T-helper 22 cell (primary cell): ENCODE results near the gene CYLD.

Experiments used
- DNase-seq: peaks from one replicate; pipeline ENCODE4 v3.0.0-alpha.2; 2020; ENCODE audit warnings: low read depth

The CYLD gene

DNA sequence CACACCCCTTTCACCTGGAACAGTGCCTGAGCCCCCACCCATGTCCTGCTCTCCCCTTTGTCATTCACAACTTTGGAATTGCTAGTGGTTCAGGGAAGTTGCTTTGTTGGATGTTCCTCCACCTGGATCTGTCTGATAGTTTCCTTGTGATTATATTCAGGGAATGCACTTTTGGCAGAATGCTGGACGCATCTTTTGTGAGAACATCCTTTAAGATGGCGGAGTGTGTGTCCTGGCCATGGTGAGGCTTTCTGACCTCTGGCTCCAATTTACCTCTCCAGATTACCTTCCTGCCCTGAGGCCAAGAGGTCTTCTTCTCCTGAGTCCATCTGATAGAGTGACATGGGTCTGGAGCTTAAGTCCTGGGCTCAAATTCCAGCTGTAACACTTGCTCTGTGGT is 104.6 kb downstream of the CYLD start:
- no peak for DNase-seq

DNA sequence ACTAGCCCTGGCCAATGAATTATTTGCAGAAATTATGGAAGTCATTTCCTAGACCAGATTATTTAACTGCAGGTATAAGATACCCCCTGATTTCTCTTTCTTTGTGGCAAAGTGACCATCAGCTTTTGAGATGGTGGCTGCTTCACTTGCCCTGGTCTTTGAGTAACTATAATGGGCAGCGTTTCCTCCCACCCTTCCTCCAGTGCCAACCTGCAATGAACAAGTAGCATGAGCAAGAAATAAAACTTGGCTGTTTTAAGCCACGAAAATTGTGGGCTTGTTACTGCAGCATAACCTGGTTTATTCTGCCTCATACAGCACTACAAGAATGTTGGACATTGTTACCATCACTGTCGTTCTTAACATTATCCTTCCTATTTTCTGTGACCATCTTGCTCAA is 105.3 kb downstream of the CYLD start:
- no peak for DNase-seq

DNA sequence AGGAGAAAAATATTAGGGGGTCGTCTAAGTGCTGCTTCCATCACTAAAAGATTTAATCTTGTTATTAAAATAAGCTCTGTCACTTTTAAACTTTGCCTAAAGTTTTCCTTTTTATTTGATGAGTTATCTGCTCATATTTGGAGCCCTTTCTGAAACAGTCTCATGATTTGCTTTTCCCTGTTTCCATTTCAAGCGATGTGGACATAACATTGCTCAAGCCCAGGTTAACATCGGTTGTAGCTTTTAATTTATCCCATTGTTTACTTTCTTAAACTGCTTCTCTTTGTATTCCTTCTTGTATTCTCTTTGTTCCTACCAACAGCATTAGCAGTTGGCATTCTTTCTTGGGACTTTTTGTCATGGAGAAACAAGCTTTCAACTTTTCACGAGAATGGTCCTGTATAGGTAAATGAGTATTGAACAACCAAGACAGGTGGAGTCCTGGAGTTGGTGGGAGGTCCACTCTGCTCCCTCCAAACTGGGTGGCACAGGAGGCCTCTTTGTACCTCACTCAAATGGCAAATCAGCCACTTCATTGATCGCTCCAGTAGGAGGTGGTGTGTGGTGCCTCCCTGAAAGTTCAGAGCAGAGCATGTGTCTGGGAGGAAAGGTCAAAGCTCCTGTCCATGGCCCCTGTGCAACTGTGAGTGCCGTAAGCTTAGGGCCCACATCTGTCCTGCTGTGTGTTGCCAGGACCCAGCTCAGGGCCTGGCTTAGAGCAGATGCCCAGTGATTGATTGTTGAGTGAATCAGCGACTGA is 107.0 kb downstream of the CYLD start:
- DNase-seq = no peak
